Activated CD4-positive, alpha-beta T cell treated with anti-CD3 and anti-CD28 coated beads, Interleukin-2, amount 10 ng/mL, durations not matched to agents 24 days and 14 days (primary cell): Measurements from ENCODE around the gene FCGR3B. TPM values are rescaled to one million over a fixed set of nuclear protein-coding genes. Genes with fewer than 3 reads are reported as not detected.
"Not testable (repeated sequence)": the region's sequence is repeated elsewhere in the genome, so short reads cannot be mapped to it uniquely, and the experiment has no call there.

Source experiments
- DNase-seq: peaks from one replicate; pipeline ENCODE4 v3.0.0; 2022
- H3K27ac Mint-ChIP-seq: one replicate; pipeline ENCODE4 v1.8.0; 2022; ENCODE audit warnings: mild to moderate bottlenecking, mixed read lengths
- H3K27me3 Mint-ChIP-seq: one replicate; pipeline ENCODE4 v1.8.0; 2022; ENCODE audit warnings: mixed read lengths
- H3K36me3 Mint-ChIP-seq: one replicate; pipeline ENCODE4 v1.8.0; 2022; ENCODE audit warnings: low read depth, mild to moderate bottlenecking, mixed read lengths
- H3K4me1 Mint-ChIP-seq: one replicate; pipeline ENCODE4 v1.8.0; 2021; ENCODE audit warnings: mixed read lengths
- H3K4me3 Mint-ChIP-seq: one replicate; pipeline ENCODE4 v1.8.0; 2022; ENCODE audit warnings: mild to moderate bottlenecking, moderate library complexity, mixed read lengths
- H3K9me3 Mint-ChIP-seq: one replicate; pipeline ENCODE4 v1.8.0; 2021; ENCODE audit warnings: mixed read lengths
- intact Hi-C: fragments of 100-400 bp; cut with micrococcal nuclease; formaldehyde crosslinking; loops from one replicate; pipeline ENCODE4 v1.15.1; 2023
- total RNA-seq: library from RNA; stranded (reverse); gene quantifications from 2 replicates; pipeline ENCODE4 v1.2.3, GENCODE V29; 2022

FCGR3B gene
- total RNA-seq, 1 donor from 2014 or later, result not detected

DNA sequence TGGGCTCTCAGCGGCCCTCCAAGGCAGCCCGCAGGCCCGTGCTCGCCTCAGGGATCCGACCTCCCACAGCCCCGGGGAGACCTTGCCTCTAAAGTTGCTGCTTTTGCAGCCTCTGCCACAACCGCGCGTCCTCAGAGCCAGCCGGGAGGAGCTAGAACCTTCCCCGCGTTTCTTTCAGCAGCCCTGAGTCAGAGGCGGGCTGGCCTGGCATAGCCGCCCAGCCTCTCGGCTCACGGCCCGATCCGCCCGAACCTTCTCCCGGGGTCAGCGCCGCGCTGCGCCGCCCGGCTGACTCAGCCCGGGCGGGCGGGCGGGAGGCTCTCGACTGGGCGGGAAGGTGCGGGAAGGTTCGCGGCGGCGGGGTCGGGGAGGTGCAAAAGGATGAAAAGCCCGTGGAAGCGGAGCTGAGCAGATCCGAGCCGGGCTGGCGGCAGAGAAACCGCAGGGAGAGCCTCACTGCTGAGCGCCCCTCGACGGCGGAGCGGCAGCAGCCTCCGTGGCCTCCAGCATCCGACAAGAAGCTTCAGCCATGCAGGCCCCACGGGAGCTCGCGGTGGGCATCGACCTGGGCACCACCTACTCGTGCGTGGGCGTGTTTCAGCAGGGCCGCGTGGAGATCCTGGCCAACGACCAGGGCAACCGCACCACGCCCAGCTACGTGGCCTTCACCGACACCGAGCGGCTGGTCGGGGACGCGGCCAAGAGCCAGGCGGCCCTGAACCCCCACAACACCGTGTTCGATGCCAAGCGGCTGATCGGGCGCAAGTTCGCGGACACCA, 25.0 kb downstream of the FCGR3B start:
- H3K9me3 Mint-ChIP-seq, intact Hi-C loops, H3K36me3 Mint-ChIP-seq, H3K4me3 Mint-ChIP-seq, H3K4me1 Mint-ChIP-seq, H3K27ac Mint-ChIP-seq: not testable (repeated sequence)
- DNase-seq, result peak; percentile 47
- peaks cover 32% of the 10 kb centered on the region for H3K27me3 Mint-ChIP-seq

DNA sequence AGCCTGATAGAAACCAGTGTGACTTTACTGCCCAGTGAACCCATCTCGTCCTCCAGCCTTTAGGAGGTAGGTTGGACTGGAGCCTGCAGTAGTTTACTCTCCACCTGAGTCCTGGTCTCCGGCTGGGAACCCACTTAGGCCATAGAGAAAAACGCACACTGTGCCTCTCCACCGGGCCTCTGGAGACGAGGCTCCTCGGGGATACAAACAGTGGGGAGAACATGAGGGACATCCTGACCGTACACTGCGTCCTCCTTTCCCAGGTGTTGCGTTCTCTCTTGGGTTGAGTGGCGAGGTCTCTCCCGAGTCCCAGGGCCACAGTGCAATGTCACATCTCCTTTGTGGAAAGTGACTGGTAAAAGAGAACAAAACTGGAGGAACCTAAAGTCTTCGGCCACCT, 26.0 kb downstream of the FCGR3B start:
- H3K9me3 Mint-ChIP-seq, H3K27ac Mint-ChIP-seq, H3K36me3 Mint-ChIP-seq, H3K4me3 Mint-ChIP-seq, H3K4me1 Mint-ChIP-seq, DNase-seq, intact Hi-C loops: not testable (repeated sequence)
- peaks cover 28% of the 10 kb centered on the region for H3K27me3 Mint-ChIP-seq

DNA sequence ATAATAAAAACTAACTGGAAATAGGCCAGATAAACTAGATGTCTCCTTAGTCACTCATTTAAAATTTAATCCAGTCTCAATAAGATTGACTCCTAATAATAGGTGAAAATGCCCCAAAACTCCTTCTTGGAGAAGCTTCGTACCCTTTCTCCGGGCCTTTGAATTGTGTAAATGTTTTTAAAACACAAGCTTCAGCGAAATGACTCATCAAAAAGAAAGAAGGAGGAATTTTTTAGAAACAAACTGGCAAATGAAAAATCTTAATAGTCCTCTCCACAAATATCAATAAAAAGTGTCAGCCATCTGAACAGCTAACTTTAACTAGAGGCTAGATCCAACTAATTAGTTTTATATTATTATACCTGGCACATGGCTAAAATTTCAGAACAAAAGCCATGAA, 33.9 kb downstream of the FCGR3B start:
- intact Hi-C loops, result loop anchor here (5.0 kb wide), 1 partner anchor 85 kb away; no protein-coding TSS in a partner anchor
- H3K27me3 Mint-ChIP-seq, H3K27ac Mint-ChIP-seq, H3K4me1 Mint-ChIP-seq, DNase-seq, H3K9me3 Mint-ChIP-seq, H3K36me3 Mint-ChIP-seq, H3K4me3 Mint-ChIP-seq: not testable (repeated sequence)

DNA sequence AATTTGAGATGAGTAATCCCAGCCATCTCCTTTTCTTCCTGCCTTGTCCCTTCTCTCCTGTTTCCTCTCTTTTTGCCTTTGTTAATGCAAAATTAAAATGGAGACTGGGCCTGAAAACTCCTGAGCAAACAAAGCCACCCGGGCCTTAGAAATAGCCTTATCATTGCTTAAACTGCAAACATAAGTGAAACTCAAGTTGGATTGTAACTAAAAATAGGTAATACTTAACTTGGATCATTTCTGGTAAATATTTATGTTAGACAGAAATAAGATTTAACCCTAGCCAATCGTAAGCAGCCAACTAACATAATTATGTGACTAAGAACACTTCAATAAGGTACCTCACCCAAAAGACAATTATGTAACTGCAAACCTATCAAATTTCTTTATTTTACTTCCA, 35.4 kb downstream of the FCGR3B start:
- not testable (repeated sequence) for H3K9me3 Mint-ChIP-seq, H3K4me1 Mint-ChIP-seq, DNase-seq, H3K27me3 Mint-ChIP-seq, H3K4me3 Mint-ChIP-seq, H3K27ac Mint-ChIP-seq, H3K36me3 Mint-ChIP-seq
- intact Hi-C loops, result loop anchor here (5.0 kb wide), 1 partner anchor 83 kb away; no protein-coding TSS in a partner anchor

DNA sequence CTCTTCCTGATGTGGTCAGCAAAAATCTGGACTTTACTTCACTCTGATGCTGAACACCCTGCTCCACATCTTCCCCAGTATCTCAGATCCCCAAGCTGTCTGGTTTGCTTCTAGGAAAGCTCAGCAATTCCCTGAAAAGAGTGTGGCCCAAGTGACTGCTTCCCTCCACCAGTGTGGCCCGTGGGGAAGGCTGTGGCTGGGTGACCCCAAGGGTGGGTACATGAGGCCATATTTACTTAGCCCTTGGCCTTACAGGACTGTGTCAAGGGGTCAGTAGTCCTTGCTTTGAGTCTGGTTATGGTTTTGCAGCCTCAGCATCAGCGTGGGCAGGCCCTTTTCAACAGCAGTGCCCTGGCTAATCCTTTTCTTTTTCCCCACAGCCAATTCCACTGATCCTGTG, 35.8 kb downstream of the FCGR3B start:
- H3K4me1 Mint-ChIP-seq, H3K27me3 Mint-ChIP-seq, H3K4me3 Mint-ChIP-seq, H3K36me3 Mint-ChIP-seq, H3K9me3 Mint-ChIP-seq, DNase-seq, H3K27ac Mint-ChIP-seq: not testable (repeated sequence)
- intact Hi-C loops, result loop anchor here (5.0 kb wide), 1 partner anchor 83 kb away; no protein-coding TSS in a partner anchor

DNA sequence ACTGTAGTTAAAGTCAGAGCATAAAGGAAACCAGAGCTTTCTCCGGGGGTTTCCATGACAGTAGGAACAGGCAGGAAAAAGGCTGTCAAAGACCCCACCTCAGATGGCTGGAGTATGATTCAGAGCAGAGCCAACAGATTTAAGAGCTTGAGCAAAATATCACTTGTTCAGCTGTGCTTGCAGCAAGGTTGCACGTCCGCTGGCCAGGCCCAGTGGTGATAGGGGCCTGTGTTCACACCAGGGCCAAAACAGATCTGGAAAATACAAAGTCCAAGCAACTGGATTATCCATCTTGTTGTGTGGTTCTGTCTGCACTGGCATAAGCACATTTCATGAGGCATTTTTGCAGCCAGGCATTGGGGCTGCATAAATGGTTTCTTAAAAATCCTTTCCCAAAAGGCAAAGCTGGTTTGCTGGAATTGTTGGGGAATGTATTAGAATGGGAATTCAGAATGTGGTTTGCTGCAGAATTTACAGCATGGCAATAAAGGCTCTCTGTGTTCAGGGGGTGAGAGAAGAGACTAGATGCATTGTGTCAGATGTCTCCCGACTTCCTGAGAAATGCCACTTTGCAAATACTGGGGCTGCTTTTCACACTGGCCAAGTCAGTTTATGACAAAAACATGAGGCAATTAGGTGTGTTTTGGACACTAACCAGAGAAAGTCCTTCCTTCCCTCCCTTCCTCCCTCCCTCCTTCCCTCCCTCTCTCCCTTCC, 36.5 kb downstream of the FCGR3B start:
- DNase-seq, intact Hi-C loops, H3K9me3 Mint-ChIP-seq, H3K36me3 Mint-ChIP-seq, H3K4me3 Mint-ChIP-seq, H3K27ac Mint-ChIP-seq, H3K4me1 Mint-ChIP-seq, H3K27me3 Mint-ChIP-seq: not testable (repeated sequence)

DNA sequence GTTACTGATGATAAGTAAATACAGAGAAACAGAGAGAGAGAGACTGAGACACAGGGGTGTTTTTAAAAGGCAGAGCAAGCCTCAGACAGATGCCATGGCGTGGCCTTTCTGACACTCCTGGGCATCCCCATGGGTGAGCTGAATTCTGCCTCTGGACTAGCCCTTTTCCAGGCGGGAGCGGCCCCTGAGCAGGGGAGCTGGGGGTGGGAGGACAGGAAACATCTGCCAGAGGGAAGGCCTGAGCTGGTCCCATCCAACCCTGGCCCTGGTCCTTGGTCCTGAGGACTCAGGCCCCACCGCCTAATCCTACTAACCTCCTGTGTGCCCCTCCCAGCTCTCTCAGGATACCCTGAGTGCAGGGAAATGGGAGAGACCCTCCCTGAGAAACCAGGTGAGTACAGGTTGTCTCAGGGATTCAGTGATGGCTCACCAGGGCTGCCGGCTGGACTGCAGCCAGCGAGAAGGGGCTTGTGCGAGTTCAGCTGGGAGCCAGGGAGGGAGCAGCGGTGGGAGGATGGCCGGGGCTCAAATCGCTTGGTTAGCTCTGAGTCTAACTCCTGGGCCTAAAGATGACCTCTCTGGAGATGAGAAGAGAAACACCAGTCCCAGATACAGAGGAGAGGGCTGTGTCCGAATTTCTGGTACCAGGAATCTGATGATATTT, 37.8 kb downstream of the FCGR3B start:
- H3K4me1 Mint-ChIP-seq, H3K4me3 Mint-ChIP-seq, intact Hi-C loops, H3K9me3 Mint-ChIP-seq, H3K36me3 Mint-ChIP-seq, H3K27ac Mint-ChIP-seq, H3K27me3 Mint-ChIP-seq, DNase-seq: not testable (repeated sequence)

DNA sequence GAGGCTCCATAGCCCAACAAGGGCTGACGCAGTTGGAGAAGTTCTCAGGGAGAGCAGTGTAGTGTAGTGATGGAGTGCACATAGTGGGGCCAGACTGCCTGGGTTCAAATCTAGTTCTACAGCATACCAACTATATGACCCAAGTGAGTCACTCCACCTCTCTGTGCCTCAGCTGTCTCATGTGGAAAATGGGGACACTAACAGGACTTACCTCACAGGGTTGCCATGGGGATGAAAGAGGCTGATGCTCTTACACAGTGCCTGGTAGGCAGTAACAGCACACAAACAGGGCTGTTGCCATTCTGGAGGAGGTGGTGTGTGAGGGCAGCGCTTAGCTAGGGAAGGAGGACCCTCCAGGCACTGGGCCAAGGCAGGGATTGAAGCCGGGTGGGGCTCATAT, 38.4 kb downstream of the FCGR3B start:
- H3K36me3 Mint-ChIP-seq, H3K27ac Mint-ChIP-seq, H3K9me3 Mint-ChIP-seq, H3K4me1 Mint-ChIP-seq, H3K27me3 Mint-ChIP-seq, intact Hi-C loops, H3K4me3 Mint-ChIP-seq: not testable (repeated sequence)
- DNase-seq, result peak; percentile 54

DNA sequence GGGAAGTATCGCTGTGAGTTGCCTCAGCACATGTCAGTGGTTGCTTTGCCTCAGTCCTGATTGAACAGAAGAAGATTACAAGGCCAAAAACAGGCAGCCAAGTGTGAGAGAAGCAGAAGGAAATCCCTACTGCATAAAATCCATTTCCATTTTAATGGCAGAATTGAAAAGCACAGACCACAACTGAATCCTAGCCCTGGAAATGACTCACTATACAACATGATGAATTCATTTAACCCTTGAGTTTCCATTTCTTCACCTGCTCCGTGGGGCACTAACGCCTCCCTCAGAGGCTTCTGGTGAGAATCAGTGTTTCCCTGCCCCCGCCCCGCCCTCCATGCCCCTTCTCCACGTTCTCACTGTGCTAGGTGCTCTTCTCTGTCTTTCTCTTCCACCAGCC, 41.1 kb downstream of the FCGR3B start:
- DNase-seq, intact Hi-C loops, H3K9me3 Mint-ChIP-seq, H3K27ac Mint-ChIP-seq, H3K4me1 Mint-ChIP-seq, H3K4me3 Mint-ChIP-seq, H3K36me3 Mint-ChIP-seq, H3K27me3 Mint-ChIP-seq: not testable (repeated sequence)

DNA sequence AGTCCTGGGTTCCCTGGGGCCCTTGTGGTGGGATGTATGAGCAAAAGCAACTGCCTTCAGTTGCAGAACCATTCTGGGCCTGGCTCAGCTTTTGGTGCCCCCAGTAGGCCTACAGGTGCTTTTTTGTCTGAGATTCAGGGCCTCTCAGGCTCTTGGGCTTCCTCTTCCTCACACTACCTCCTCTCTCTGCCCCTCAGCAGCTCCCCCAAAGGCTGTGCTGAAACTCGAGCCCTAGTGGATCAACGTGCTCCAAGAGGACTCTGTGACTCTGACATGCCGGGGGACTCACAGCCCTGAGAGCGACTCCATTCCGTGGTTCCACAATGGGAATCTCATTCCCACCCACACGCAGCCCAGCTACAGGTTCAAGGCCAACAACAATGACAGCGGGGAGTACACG, 41.6 kb downstream of the FCGR3B start:
- H3K36me3 Mint-ChIP-seq, H3K27ac Mint-ChIP-seq, H3K4me3 Mint-ChIP-seq, intact Hi-C loops, DNase-seq, H3K4me1 Mint-ChIP-seq, H3K9me3 Mint-ChIP-seq, H3K27me3 Mint-ChIP-seq: not testable (repeated sequence)

DNA sequence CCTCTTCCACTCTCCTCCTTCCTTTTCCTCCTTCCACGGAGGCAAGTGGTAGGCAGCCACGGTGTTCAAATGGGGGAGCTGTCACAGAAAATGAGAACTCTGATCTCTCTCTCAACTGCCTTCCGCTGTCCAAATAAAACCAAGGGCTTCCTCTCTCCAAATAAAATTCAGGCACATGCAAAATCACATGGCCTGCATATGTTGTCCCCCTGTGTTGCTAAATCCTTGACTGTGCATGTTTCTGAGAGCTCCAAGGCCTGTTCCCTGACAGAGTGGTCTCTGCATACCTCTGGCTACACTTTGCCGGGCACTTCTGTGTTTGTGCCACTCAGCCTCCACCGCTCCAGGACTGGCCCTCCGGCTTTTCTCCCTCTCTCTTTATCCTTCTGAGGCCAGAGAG, 42.4 kb downstream of the FCGR3B start:
- H3K27ac Mint-ChIP-seq, H3K36me3 Mint-ChIP-seq, intact Hi-C loops, H3K4me3 Mint-ChIP-seq, H3K4me1 Mint-ChIP-seq, H3K27me3 Mint-ChIP-seq, DNase-seq, H3K9me3 Mint-ChIP-seq: not testable (repeated sequence)

DNA sequence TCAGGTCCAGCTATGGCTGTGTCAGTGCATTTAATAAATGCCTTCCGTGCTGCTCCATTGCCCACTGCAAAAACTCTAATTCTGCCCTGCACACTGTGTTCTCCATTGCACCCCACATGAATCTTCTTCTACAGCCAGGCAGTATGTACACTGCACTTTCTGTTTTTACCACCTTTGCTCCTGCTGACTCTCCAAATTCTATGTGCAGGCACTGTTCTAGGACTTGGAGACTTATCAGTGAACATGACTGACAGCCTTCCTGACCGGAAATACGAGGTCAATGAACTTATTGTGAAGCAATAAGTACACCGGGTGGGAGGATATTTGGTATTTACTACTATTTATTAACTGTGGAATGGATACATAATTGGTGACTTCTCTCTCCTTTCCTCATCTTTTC, 48.1 kb downstream of the FCGR3B start:
- DNase-seq, intact Hi-C loops, H3K27me3 Mint-ChIP-seq, H3K36me3 Mint-ChIP-seq, H3K27ac Mint-ChIP-seq, H3K4me1 Mint-ChIP-seq, H3K4me3 Mint-ChIP-seq, H3K9me3 Mint-ChIP-seq: not testable (repeated sequence)

DNA sequence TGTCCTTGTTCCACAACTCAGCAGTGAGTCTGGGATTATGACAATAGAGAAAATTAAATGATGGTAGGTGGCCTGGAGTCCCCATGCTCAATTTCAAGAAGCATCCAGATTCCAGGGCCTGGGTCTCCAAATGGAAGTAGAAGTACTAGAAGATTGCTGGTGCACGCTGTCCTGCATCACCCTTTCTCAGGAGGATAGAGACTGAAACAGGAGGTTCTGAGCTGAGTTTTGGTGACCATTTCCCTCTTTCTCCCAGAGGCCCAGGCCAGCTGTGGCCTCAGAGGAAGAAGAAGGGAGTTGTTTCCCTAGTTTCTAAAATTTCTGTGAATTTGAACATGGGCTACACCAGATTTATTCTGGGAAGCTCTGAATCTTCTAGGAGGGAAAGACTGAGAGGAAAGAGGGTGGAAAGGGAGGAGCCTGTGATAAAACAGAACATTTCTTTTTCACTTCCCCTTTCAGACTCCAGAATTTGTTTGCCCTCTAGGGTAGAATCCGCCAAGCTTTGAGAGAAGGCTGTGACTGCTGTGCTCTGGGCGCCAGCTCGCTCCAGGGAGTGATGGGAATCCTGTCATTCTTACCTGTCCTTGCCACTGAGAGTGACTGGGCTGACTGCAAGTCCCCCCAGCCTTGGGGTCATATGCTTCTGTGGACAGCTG, 50.0 kb downstream of the FCGR3B start:
- intact Hi-C loops, H3K27ac Mint-ChIP-seq, H3K4me1 Mint-ChIP-seq, H3K9me3 Mint-ChIP-seq, H3K4me3 Mint-ChIP-seq, H3K36me3 Mint-ChIP-seq, DNase-seq, H3K27me3 Mint-ChIP-seq: not testable (repeated sequence)
